Amniotic epithelial cell (primary cell): ENCODE results near the gene CDC42BPG.

Source experiments
- DNase-seq: peaks from one replicate; pipeline ENCODE4 v3.0.0-alpha.2; 2010; ENCODE audit warnings: low read depth

Gene CDC42BPG

GRCh38 chr11:64865286-64866172 lies 21.1 kb upstream of the CDC42BPG start:
- peak; percentile 78 for DNase-seq

GRCh38 chr11:64864473-64865285 lies 20.2 kb upstream of the CDC42BPG start:
- DNase-seq, result peak; percentile 94

GRCh38 chr11:64864135-64864472 lies 19.7 kb upstream of the CDC42BPG start:
- no peak for DNase-seq

- no peak for DNase-seq
These were observed 19.1 kb upstream of the CDC42BPG start for GRCh38 chr11:64863391-64864060.

- no peak for DNase-seq
These were observed 18.5 kb upstream of the CDC42BPG start for GRCh38 chr11:64862987-64863390.

GRCh38 chr11:64861227-64861975 lies 16.9 kb upstream of the CDC42BPG start:
- DNase-seq, result no peak

GRCh38 chr11:64859542-64860414 lies 15.3 kb upstream of the CDC42BPG start:
- DNase-seq, result no peak

GRCh38 chr11:64858467-64859263 lies 14.2 kb upstream of the CDC42BPG start:
- no peak for DNase-seq

- DNase-seq, result no peak
These were observed 13.0 kb upstream of the CDC42BPG start for GRCh38 chr11:64857485-64857884.

GRCh38 chr11:64856382-64857227 lies 12.2 kb upstream of the CDC42BPG start:
- DNase-seq, result peak; percentile 78

GRCh38 chr11:64855596-64856304 lies 11.3 kb upstream of the CDC42BPG start:
- no peak for DNase-seq

GRCh38 chr11:64854534-64855502 lies 10.4 kb upstream of the CDC42BPG start:
- peak; percentile 87 for DNase-seq

- no peak for DNase-seq
These were observed 9.7 kb upstream of the CDC42BPG start for GRCh38 chr11:64854157-64854533.

- DNase-seq, result no peak
These were observed 9.3 kb upstream of the CDC42BPG start for GRCh38 chr11:64853709-64854108.

GRCh38 chr11:64852804-64853509 lies 8.5 kb upstream of the CDC42BPG start:
- DNase-seq, result no peak

GRCh38 chr11:64851831-64852351 lies 7.4 kb upstream of the CDC42BPG start:
- no peak for DNase-seq
